PC-3 (cell line): Measurements from ENCODE around the gene ATE1.

Source experiments
- EZH2 ChIP-seq: fragments of 300-600 bp; sonication (generic); IDR thresholded peaks from one replicate; pipeline ENCODE4 v1.6.1; 2017; ENCODE audit warnings: antibody characterized with exemption, mild to moderate bottlenecking, low read length; ENCODE audit not compliant: unreplicated experiment
- EZH2phosphoT487 ChIP-seq: fragments of 300-600 bp; sonication (generic); IDR thresholded peaks from 2 replicates; pipeline ENCODE4 v1.6.1; 2018; ENCODE audit warnings: mild to moderate bottlenecking, antibody characterized with exemption, low read length, borderline replicate concordance
- TF ChIP-seq, protein P1 (sequence below): fragments of 300-600 bp; sonication (generic); conservative IDR thresholded peaks from 2 replicates; pipeline ENCODE4 v1.5.1; 2017; ENCODE audit warnings: antibody characterized with exemption, low read depth, mild to moderate bottlenecking, low read length

DNA sequence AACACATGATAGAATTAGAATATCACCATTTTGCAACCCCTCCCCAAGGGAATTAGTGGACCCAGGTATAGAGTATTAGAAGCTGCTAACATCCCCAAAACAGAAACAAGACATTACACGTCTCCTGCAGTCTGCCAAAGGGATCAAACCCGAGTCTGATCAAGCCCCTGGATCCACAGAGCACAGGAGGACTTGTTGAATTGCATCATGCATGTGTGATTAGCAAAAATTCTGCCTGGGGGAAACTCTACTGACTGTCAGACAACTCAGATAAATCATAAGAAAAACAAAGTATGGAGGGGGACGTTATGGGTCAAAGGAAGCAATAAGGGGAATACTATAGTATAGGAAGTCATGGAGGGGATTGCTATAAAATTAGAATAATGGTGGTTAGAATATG, 212.8 kb downstream of the ATE1 start:
- no peak for TF ChIP-seq EZH2
- TF ChIP-seq, protein P1, sequence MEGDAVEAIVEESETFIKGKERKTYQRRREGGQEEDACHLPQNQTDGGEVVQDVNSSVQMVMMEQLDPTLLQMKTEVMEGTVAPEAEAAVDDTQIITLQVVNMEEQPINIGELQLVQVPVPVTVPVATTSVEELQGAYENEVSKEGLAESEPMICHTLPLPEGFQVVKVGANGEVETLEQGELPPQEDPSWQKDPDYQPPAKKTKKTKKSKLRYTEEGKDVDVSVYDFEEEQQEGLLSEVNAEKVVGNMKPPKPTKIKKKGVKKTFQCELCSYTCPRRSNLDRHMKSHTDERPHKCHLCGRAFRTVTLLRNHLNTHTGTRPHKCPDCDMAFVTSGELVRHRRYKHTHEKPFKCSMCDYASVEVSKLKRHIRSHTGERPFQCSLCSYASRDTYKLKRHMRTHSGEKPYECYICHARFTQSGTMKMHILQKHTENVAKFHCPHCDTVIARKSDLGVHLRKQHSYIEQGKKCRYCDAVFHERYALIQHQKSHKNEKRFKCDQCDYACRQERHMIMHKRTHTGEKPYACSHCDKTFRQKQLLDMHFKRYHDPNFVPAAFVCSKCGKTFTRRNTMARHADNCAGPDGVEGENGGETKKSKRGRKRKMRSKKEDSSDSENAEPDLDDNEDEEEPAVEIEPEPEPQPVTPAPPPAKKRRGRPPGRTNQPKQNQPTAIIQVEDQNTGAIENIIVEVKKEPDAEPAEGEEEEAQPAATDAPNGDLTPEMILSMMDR = no peak
- TF ChIP-seq EZH2phosphoT487 = no peak
